Esophagus squamous epithelium (tissue), 5 donors: ENCODE measurements around the gene FERMT1. TPM values are rescaled to one million over a fixed set of nuclear protein-coding genes. Genes with fewer than 3 reads are reported as not detected.

ENCODE experiments used
- DNase-seq: peaks from one replicate; lab custom pipeline; 2025; lab: John Stamatoyannopoulos, UW
- H3K27ac ChIP-seq, 4 donors: fragments of 200-600 bp; sonication (generic); one replicate each; pipeline ENCODE4 v1.5.1; 2016 to 2019; ENCODE audit warnings: mild to moderate bottlenecking in 1 of 4
- H3K27me3 ChIP-seq, 4 donors: fragments of 200-600 bp; sonication (generic); 1 replicate in 3 of 4; 2 replicates in 1 of 4; pipeline versions ENCODE4 v1.5.1 to v1.6.0; 2017 to 2021; ENCODE audit warnings: antibody characterized with exemption in 1 of 4
- H3K36me3 ChIP-seq, 3 donors: fragments of 200-600 bp; sonication (generic); one replicate each; pipeline ENCODE4 v1.5.1; 2016 to 2019
- H3K4me1 ChIP-seq, 3 donors: fragments of 200-600 bp; sonication (generic); one replicate each; pipeline ENCODE4 v1.5.1; 2017 to 2019
- H3K4me3 ChIP-seq, 4 donors: fragments of 200-600 bp; sonication (generic); 1 replicate in 3 of 4; 2 replicates in 1 of 4; pipeline ENCODE4 v1.5.1; 2016 to 2019; ENCODE audit warnings: mild to moderate bottlenecking in 2 of 4, moderate library complexity in 1 of 4
- H3K9me3 ChIP-seq, 3 donors: fragments of 200-600 bp; sonication (generic); one replicate each; pipeline ENCODE4 v1.5.1; 2016 to 2019
- POLR2A ChIP-seq, 4 donors: fragments of 450-650 bp; IDR thresholded peaks; one replicate each; pipeline ENCODE4 v1.6.1; 2017; ENCODE audit warnings: antibody characterized with exemption in 4 of 4, mild to moderate bottlenecking in 4 of 4, moderate library complexity in 3 of 4
- WGBS, 2 donors: methylation state at CpG; one replicate each; pipeline ENCODE4 v1.1.5; 2018; 5-methylcytosine and 5-hydroxymethylcytosine counted together
- intact Hi-C: fragments of 100-400 bp; cut with DNase I; formaldehyde crosslinking; loops from one replicate; pipeline ENCODE4 v1.15.0; 2022
- total RNA-seq, 4 donors: library from RNA; depleted of rRNA; stranded (reverse); fragments of >200 nt; gene quantifications; one replicate each; pipeline ENCODE4 v1.1.0, GENCODE V29; 2016
- TF ChIP-seq, protein P1 (sequence below), 6 experiments: fragments of 450-650 bp in 4 of 6; fragments of 200-600 bp in 2 of 6; sonication (generic) in 2 of 6; IDR thresholded peaks; one replicate each; pipeline ENCODE4 v1.5.1; 2016 to 2019; ENCODE audit warnings: antibody characterized with exemption in 6 of 6, mild to moderate bottlenecking in 4 of 6, moderate library complexity in 4 of 6
- donor health status: DM: yes; HTN: yes; CAD: no.

Gene FERMT1
- total RNA-seq, 4 donors from 2014 or later = 19.3 to 53.5 (median 25.8) TPM

DNA sequence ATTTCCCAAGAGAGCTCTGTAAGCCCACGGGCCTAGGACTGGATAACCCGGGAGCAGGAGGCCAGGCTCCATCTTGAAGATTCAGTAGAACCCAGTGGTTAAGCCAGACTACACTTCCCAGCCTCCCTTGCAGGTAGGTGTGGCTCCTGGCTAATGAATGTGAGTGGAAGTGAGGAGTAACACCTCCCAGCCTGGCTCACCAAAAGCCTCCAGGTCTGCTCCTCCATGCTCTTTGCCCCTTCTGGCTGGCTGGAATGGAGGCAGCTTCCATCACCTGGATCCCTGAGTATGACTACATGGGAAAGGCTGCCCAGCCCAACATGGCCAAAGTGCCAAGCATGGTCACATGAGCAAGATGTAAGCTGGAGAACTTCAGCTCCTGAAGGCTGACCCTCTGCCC, 78.7 kb downstream of the FERMT1 start:
- no peak for DNase-seq
- intact Hi-C loops = no loop called here

DNA sequence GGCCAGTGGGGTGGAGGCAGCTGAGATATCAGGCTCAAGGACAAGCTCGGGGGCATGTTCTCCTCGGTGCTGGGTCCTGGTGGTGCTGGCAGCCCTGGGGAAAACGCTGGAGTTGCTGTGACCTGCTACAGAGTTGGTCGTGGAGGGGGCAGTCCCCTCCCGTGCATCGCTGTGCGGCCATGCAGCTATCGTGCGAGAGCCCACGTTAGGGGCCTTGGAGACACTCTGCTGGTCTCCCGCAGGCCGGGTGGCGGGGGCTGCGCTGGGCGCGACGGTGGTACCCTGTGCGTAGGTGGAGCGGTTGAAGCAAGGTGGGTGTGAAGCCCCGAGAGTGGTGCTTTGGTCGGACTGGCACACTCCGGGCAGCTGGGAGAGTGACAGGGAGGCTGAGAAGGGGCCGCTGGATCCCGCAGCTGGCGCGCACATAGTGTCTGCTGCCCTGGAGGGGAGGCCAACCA, 81.0 kb downstream of the FERMT1 start:
- Histone ChIP-seq H3K4me1 (no peaks in the 10 kb centered on the region), H3K27ac (no peak overlapping the region), H3K36me3 (peaks cover 12 to 56% (median 17%) of the 10 kb centered on the region in 3 donors), H3K9me3 (no peaks in the 10 kb centered on the region), H3K4me3 (no peak overlapping the region), H3K27me3 (no peaks in the 10 kb centered on the region)
- intact Hi-C loops = no loop called here
- 91 to 96% methylated on average over 7 to 9 of the region's 26 CpGs for WGBS, 2 donors
- TF ChIP-seq, protein P1, sequence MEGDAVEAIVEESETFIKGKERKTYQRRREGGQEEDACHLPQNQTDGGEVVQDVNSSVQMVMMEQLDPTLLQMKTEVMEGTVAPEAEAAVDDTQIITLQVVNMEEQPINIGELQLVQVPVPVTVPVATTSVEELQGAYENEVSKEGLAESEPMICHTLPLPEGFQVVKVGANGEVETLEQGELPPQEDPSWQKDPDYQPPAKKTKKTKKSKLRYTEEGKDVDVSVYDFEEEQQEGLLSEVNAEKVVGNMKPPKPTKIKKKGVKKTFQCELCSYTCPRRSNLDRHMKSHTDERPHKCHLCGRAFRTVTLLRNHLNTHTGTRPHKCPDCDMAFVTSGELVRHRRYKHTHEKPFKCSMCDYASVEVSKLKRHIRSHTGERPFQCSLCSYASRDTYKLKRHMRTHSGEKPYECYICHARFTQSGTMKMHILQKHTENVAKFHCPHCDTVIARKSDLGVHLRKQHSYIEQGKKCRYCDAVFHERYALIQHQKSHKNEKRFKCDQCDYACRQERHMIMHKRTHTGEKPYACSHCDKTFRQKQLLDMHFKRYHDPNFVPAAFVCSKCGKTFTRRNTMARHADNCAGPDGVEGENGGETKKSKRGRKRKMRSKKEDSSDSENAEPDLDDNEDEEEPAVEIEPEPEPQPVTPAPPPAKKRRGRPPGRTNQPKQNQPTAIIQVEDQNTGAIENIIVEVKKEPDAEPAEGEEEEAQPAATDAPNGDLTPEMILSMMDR (IDR thresholded peaks at IDR 0.05) = no peak
- no peak for TF ChIP-seq POLR2A (IDR thresholded peaks at IDR 0.05)
- DNase-seq = no peak

More for the DNA sequence above, 78.7 kb downstream of the FERMT1 start:
- H3K36me3 ChIP-seq = peaks cover 9 to 34% (median 14%) of the 10 kb centered on the region in 3 donors
- no peak overlapping the region for H3K27ac ChIP-seq
- H3K4me1 ChIP-seq = no peaks in the 10 kb centered on the region
- no peak overlapping the region for H3K4me3 ChIP-seq
- no peaks in the 10 kb centered on the region for H3K9me3 ChIP-seq
- no peaks in the 10 kb centered on the region for H3K27me3 ChIP-seq
- WGBS, 2 donors = 88% methylated on average over 2 of the region's 2 CpGs; no CpG with 5 or more reads in 1 of the 2 donors
- TF ChIP-seq, protein P1 (IDR thresholded peaks at IDR 0.05) = no peak
- TF ChIP-seq POLR2A (IDR thresholded peaks at IDR 0.05) = no peak

DNA sequence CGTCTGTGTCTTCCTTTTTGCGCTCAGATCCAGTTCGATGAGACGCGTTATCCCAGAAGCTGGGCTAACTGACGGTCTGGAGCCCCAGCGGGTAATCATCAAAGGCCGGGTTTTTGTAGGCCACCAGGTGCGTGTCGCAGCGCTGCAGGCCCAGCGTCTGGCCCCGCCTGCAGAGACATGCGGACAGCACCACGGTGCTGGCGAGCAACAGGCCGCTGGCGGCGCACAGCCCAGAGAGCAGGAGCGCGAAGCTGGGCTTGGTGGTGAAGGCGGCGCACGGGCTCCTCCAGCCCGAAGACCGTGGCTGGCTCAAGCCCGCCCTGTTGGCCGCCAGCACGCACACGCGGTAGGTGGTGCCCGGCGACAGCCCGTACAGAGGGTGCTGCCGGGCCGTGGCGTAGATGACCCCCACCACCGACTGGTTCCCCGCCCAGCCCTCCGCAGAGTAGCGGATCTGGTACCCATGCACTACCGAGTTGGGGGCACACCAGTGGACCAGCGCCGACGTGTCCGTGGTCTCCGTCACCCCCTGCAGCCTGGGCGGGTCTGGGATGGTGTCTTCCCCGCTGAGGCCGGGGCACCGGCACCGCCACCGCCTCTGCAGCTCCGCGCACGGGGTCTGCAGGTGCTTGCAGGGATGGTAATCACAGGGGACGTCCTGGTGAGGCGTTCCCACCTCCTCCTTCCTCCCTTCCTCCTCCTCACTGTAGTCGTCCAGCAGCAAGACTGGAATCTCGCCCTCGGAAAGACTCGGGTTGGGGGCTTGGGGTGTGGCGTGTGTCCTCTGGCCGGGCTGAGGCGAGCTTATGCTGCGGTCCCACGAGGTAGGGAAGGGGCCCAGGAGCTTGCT, 81.6 kb downstream of the FERMT1 start:
- no peak for DNase-seq
- intact Hi-C loops = no loop called here
- Histone ChIP-seq H3K27ac (no peak overlapping the region), H3K36me3 (peaks cover 16 to 63% (median 18%) of the 10 kb centered on the region in 3 donors), H3K27me3 (no peaks in the 10 kb centered on the region), H3K4me1 (no peaks in the 10 kb centered on the region), H3K4me3 (no peak overlapping the region), H3K9me3 (no peaks in the 10 kb centered on the region)
- 40 to 95% methylated on average over 1 to 32 of the region's 67 CpGs for WGBS, 2 donors
- TF ChIP-seq, protein P1 (IDR thresholded peaks at IDR 0.05) = no peak
- TF ChIP-seq POLR2A (IDR thresholded peaks at IDR 0.05) = no peak

DNA sequence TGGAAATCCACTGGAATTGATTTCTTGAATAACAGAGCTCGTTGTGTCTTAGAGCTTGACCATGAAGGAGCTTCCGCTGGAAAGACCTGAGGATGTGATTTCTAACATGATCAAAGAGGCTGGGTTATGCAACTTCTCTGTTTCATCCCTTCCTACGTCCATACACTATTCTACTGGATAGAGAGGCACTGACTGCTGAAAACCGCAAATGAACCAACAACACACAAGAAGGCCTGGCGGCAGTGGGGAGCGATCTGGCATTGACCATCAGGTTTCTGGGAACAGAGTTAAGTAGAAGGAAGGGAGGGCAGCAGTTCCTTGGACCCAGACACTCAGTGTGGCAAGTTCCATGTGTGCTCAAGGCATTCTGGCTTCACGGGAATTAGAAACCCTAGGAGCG, 82.3 kb downstream of the FERMT1 start:
- H3K27me3 ChIP-seq = no peaks in the 10 kb centered on the region
- no peak overlapping the region for H3K27ac ChIP-seq
- WGBS, 2 donors = 90 to 95% methylated on average over 6 of the region's 8 CpGs
- no peaks in the 10 kb centered on the region for H3K9me3 ChIP-seq
- H3K4me1 ChIP-seq = no peaks in the 10 kb centered on the region
- intact Hi-C loops = no loop called here
- TF ChIP-seq POLR2A (IDR thresholded peaks at IDR 0.05) = no peak
- TF ChIP-seq, protein P1 (IDR thresholded peaks at IDR 0.05) = no peak
- H3K4me3 ChIP-seq = no peak overlapping the region
- peaks cover 18 to 69% (median 22%) of the 10 kb centered on the region in 3 donors for H3K36me3 ChIP-seq
- no peak for DNase-seq

DNA sequence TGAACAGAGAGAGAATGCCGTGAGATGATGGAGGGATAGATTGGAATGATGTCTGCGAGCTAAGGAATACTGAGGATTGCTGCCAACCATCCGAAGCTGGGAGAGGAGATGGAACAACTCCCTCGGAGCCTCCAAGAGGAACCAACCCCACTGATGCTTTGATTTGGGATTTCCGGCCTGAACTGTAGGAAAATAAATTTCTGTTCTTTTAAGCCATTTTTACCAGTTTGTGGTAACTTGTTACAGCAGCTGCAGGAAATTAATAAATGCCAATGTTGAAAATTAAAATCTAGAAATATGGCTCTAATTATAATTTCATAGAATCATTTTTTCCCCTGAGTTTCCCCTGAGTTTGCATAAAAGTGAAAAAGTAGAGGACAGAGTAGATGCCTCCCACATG, 83.1 kb downstream of the FERMT1 start:
- Histone ChIP-seq H3K36me3 (peaks cover 18 to 77% (median 23%) of the 10 kb centered on the region in 3 donors), H3K27me3 (no peaks in the 10 kb centered on the region), H3K4me1 (no peaks in the 10 kb centered on the region), H3K4me3 (no peak overlapping the region), H3K27ac (no peak overlapping the region), H3K9me3 (no peaks in the 10 kb centered on the region)
- intact Hi-C loops = no loop called here
- TF ChIP-seq, protein P1 (IDR thresholded peaks at IDR 0.05) = no peak
- no peak for TF ChIP-seq POLR2A (IDR thresholded peaks at IDR 0.05)
- no peak for DNase-seq
- WGBS, 2 donors = 78 to 79% methylated on average over 5 of the region's 5 CpGs
